Measurements from ENCODE around the gene ITSN1.

The ITSN1 gene

DNA sequence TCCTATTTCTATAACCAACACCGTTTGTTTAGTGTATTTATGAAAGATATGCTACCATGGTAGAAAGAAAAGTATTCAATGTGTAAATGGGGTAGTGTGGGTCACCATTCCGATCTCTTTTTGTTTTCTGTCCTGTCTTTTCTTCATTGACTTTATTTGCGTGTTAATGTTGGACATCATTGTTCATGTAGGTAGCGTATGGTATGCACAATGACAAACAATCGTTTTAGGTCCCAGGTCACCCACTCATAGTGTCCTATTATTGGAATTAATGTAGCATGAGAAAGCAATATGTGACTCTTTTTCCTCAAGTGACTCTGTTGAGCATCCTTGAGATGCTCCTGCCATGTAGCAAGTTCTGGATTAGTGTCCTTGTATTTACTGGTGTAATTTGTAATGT is 247.9 kb downstream of the ITSN1 start:
- peaks cover 13% of the 10 kb centered on the region for H3K27me3 ChIP-seq (ENCODE audit: control insufficient read depth, insufficient read depth, low read length)
- H3K9ac ChIP-seq (ENCODE audit: low read depth, low read length), result no peak overlapping the region
- H3K36me3 ChIP-seq (ENCODE audit: insufficient read depth, low read length), result no peaks in the 10 kb centered on the region
- peaks cover 10% of the 10 kb centered on the region for H3K4me1 ChIP-seq (ENCODE audit: control insufficient read depth, insufficient read depth, low read length)
- H3K4me3 ChIP-seq (ENCODE audit: low read length), result no peak overlapping the region
- no peaks in the 10 kb centered on the region for H3K9me3 ChIP-seq (replicated peaks; ENCODE audit: low read length)
- no peak overlapping the region for H3K4me2 ChIP-seq (ENCODE audit: low read length)

DNA sequence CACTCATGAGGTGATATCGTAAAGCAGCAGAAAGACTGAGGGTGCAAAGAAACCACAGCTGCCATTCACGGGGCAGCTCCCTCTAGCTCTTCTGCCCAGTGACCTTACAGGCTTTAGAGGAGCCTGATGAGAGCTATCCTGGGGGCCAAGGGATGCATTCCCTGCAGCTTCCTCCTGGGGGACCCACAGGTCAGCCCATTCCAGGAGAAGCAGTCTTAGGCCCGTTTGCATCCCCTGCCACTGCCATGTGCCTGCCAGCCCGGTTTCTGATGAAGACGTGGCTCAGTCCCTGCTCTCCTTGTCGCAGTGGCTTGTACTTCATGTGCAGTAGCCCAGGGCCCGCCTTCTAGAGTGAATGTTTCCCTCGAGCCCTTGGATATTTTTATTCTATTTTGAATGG is 250.6 kb downstream of the ITSN1 start:
- Histone ChIP-seq H3K4me1 (ENCODE audit: control insufficient read depth, insufficient read depth, low read length) (peaks cover 11% of the 10 kb centered on the region), H3K36me3 (ENCODE audit: insufficient read depth, low read length) (no peaks in the 10 kb centered on the region)

DNA sequence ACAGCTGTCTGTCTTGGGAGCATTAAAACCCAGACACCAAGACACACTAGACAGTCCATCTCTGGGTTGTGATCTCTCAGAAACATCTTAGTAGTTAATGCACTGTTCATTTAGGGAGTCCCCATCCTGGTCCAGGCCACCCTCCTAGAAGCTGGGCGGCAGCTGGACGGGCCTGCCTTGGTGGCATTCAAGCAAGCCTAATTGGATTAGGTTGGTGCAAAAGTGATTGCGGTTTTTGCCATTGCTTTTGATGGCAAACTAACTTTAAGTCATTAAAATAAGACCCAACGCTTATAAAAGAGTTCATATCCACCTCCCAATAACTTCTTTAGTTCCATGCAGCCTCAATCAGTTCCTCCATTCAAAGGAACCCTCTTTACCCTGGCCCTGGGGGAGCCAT is 251.6 kb downstream of the ITSN1 start:
- Histone ChIP-seq H3K27me3 (ENCODE audit: control insufficient read depth, insufficient read depth, low read length) (peaks cover 4% of the 10 kb centered on the region), H3K9me3 (replicated peaks; ENCODE audit: low read length) (no peaks in the 10 kb centered on the region), H3K9ac (ENCODE audit: low read depth, low read length) (no peak overlapping the region), H3K4me3 (ENCODE audit: low read length) (no peak overlapping the region), H3K36me3 (ENCODE audit: insufficient read depth, low read length) (no peaks in the 10 kb centered on the region), H3K4me1 (ENCODE audit: control insufficient read depth, insufficient read depth, low read length) (peaks cover 12% of the 10 kb centered on the region), H3K4me2 (ENCODE audit: low read length) (peak overlapping the region; percentile 85)

More for the DNA sequence above, 250.6 kb downstream of the ITSN1 start:
- H3K4me2 ChIP-seq (ENCODE audit: low read length), result no peak overlapping the region
- peaks cover 4% of the 10 kb centered on the region for H3K27me3 ChIP-seq (ENCODE audit: control insufficient read depth, insufficient read depth, low read length)
- H3K9ac ChIP-seq (ENCODE audit: low read depth, low read length), result no peak overlapping the region
- H3K4me3 ChIP-seq (ENCODE audit: low read length), result no peak overlapping the region
- H3K9me3 ChIP-seq (replicated peaks; ENCODE audit: low read length), result no peaks in the 10 kb centered on the region

DNA sequence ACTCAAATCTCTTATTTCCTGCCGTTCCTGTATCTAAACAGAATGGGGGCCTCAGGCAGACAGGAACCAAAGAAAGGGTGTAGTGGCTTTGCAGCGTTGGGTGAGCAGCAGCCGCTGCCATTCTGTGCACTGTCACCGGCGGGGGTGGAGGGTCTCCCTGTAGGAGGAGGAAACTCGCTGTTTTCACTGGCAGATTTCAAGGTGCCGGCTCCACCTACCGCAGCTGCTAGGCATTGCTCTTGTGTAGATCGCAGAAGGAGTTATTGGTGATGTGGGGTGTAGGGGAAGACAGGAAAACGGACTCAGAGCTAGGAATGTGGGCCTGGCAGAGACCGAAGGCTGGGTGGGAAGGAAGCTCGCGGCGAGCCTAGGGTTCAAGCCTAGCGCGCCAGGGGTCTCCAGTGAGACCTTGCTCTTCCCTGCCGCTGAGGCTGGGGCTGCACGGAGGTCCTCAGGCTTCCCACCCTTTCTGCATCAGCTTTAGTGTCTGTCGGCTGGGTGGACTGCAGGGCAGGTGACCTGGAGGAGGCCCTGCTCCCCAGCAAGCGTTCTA is 252.5 kb downstream of the ITSN1 start:
- Histone ChIP-seq H3K9me3 (replicated peaks; ENCODE audit: low read length) (no peaks in the 10 kb centered on the region), H3K4me1 (ENCODE audit: control insufficient read depth, insufficient read depth, low read length) (peaks cover 20% of the 10 kb centered on the region), H3K9ac (ENCODE audit: low read depth, low read length) (peak overlapping the region; percentile 67), H3K4me2 (ENCODE audit: low read length) (peak overlapping the region; percentile 85), H3K36me3 (ENCODE audit: insufficient read depth, low read length) (no peaks in the 10 kb centered on the region), H3K27me3 (ENCODE audit: control insufficient read depth, insufficient read depth, low read length) (peaks cover 4% of the 10 kb centered on the region), H3K4me3 (ENCODE audit: low read length) (peak overlapping the region; percentile 58)

DNA sequence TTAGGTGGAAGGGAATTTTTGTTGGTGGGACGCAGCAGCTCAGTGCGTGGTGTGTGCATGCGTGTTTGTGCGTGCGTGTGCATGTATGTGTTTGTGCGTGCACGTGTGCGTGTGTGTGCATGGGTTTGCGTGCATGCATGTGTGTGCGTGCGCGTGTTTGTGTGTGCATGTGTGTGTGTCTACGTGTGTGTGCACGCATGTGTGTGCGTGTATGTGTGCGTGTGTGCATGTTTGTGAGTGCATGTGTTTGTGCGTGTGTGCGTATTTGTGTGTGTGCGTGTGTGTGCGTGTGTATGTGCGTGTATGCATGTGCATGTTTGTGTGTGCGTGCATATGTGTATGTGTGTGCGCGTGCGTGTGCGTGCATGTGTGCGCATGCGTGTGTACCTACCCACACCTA is 253.1 kb downstream of the ITSN1 start:
- H3K9ac ChIP-seq (ENCODE audit: low read depth, low read length), result no peak overlapping the region
- H3K9me3 ChIP-seq (replicated peaks; ENCODE audit: low read length), result no peaks in the 10 kb centered on the region
- H3K4me2 ChIP-seq (ENCODE audit: low read length), result peak overlapping the region; percentile 85
- peaks cover 4% of the 10 kb centered on the region for H3K27me3 ChIP-seq (ENCODE audit: control insufficient read depth, insufficient read depth, low read length)
- H3K36me3 ChIP-seq (ENCODE audit: insufficient read depth, low read length), result no peaks in the 10 kb centered on the region
- peak overlapping the region; percentile 58 for H3K4me3 ChIP-seq (ENCODE audit: low read length)
- H3K4me1 ChIP-seq (ENCODE audit: control insufficient read depth, insufficient read depth, low read length), result peaks cover 22% of the 10 kb centered on the region

DNA sequence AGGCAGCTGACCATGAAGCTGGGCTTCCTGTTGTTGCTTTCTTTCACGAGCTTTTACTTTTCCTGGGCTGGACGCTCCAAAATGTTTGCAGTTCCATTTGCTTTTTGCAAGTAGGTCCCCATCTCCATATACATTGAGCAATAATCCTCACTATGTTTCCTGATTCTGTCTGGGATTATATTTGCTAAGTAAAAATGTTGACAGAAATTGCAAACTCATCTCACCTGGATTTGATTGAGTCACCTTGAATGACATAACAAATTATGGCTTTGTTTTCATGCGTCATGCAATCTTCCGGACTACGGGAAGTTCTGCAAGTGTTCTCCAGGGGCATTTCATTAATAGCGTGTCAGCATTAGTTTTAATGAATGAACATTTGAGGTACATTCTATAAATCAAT is 254.4 kb downstream of the ITSN1 start:
- Histone ChIP-seq H3K4me2 (ENCODE audit: low read length) (no peak overlapping the region), H3K36me3 (ENCODE audit: insufficient read depth, low read length) (peaks cover 6% of the 10 kb centered on the region), H3K4me1 (ENCODE audit: control insufficient read depth, insufficient read depth, low read length) (peaks cover 22% of the 10 kb centered on the region), H3K9me3 (replicated peaks; ENCODE audit: low read length) (no peaks in the 10 kb centered on the region), H3K9ac (ENCODE audit: low read depth, low read length) (no peak overlapping the region), H3K27me3 (ENCODE audit: control insufficient read depth, insufficient read depth, low read length) (no peaks in the 10 kb centered on the region), H3K4me3 (ENCODE audit: low read length) (no peak overlapping the region)

DNA sequence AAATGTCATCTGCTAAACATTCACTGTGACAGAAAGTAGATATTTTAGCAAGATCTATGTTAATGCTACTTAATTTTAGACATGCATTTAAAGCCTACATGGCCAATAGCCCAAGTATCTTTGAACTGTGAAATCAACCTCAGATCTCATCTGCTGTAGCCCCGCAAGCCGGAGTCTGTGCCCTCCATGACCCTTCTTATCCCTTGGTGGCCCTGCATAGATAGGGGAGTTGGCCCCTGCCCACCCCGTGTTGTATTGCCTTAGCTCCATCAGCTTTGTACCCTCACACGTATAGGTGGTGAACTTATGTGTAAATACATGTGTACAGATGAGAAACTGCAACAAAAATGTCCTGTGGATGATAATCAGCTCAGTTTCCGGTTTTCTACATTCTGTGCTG is 254.8 kb downstream of the ITSN1 start:
- H3K4me3 ChIP-seq (ENCODE audit: low read length), result no peak overlapping the region
- H3K4me2 ChIP-seq (ENCODE audit: low read length), result no peak overlapping the region
- peaks cover 22% of the 10 kb centered on the region for H3K4me1 ChIP-seq (ENCODE audit: control insufficient read depth, insufficient read depth, low read length)
- no peaks in the 10 kb centered on the region for H3K27me3 ChIP-seq (ENCODE audit: control insufficient read depth, insufficient read depth, low read length)
- H3K36me3 ChIP-seq (ENCODE audit: insufficient read depth, low read length), result peaks cover 10% of the 10 kb centered on the region
- no peak overlapping the region for H3K9ac ChIP-seq (ENCODE audit: low read depth, low read length)
- H3K9me3 ChIP-seq (replicated peaks; ENCODE audit: low read length), result no peaks in the 10 kb centered on the region

DNA sequence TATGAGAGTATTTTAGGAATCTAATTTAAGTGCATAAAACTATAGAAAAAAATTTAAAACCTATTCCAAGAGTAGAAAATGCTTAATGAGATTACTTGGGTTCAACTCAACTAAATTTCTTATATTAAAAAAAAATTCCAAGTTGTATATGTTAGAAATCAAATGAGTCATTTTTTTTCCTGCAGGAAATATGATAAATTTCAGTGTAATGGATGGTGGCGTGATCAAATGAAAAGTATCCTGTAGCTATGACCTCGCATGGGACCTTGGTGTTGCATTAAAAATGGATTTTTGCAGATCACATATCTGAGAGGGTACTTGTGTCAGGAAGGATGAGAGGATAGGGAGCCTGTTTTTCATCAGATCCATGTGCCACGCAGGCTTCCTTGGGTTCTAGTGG is 255.4 kb downstream of the ITSN1 start:
- Histone ChIP-seq H3K4me2 (ENCODE audit: low read length) (no peak overlapping the region), H3K4me1 (ENCODE audit: control insufficient read depth, insufficient read depth, low read length) (peaks cover 22% of the 10 kb centered on the region), H3K27me3 (ENCODE audit: control insufficient read depth, insufficient read depth, low read length) (no peaks in the 10 kb centered on the region), H3K9ac (ENCODE audit: low read depth, low read length) (no peak overlapping the region), H3K9me3 (replicated peaks; ENCODE audit: low read length) (no peaks in the 10 kb centered on the region), H3K4me3 (ENCODE audit: low read length) (no peak overlapping the region), H3K36me3 (ENCODE audit: insufficient read depth, low read length) (peaks cover 17% of the 10 kb centered on the region)

DNA sequence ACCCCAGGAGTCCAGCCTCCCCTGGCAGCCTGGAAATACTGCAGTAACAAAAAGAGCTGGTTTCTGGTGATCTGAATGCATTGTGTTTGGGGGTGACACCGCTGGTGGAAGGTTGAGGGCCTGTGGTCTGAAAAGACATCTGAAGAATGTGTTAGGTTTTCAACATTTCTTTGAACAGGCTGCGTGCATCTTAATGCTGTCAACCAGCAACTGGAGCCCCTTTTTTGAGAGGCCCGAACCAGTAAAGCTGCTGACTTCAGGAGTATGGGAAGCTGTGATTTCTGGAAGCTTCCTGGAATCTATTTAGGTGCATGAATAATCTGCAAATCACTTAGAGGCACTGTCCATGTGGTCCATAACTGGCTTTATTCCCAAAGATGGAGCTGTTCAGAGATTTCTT is 256.3 kb downstream of the ITSN1 start:
- Histone ChIP-seq H3K4me3 (ENCODE audit: low read length) (no peak overlapping the region), H3K4me1 (ENCODE audit: control insufficient read depth, insufficient read depth, low read length) (peaks cover 22% of the 10 kb centered on the region), H3K9me3 (replicated peaks; ENCODE audit: low read length) (no peaks in the 10 kb centered on the region), H3K27me3 (ENCODE audit: control insufficient read depth, insufficient read depth, low read length) (no peaks in the 10 kb centered on the region), H3K9ac (ENCODE audit: low read depth, low read length) (no peak overlapping the region), H3K4me2 (ENCODE audit: low read length) (no peak overlapping the region), H3K36me3 (ENCODE audit: insufficient read depth, low read length) (peaks cover 25% of the 10 kb centered on the region)

DNA sequence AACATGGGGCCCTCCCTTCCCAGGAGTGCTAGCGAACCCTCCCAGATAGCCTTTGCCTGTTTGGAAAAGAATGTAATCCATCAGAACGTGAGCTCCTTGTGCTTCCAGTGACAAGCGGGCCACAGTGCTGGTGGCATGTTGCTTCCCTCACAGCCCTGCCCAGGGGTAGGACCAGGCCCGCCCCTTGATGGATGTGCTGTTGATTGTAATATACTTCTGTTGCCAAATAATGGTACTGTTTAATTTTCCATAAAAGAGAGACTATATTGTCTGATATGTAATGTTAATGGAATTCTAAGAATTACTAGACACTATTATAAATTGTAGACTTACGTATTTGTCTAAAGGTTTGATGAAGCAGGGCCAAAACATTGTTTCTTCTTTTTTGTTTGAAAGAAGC is 256.9 kb downstream of the ITSN1 start:
- peaks cover 30% of the 10 kb centered on the region for H3K36me3 ChIP-seq (ENCODE audit: insufficient read depth, low read length)
- no peak overlapping the region for H3K4me3 ChIP-seq (ENCODE audit: low read length)
- H3K4me1 ChIP-seq (ENCODE audit: control insufficient read depth, insufficient read depth, low read length), result peaks cover 21% of the 10 kb centered on the region
- no peaks in the 10 kb centered on the region for H3K27me3 ChIP-seq (ENCODE audit: control insufficient read depth, insufficient read depth, low read length)
- no peak overlapping the region for H3K4me2 ChIP-seq (ENCODE audit: low read length)
- H3K9me3 ChIP-seq (replicated peaks; ENCODE audit: low read length), result no peaks in the 10 kb centered on the region
- H3K9ac ChIP-seq (ENCODE audit: low read depth, low read length), result no peak overlapping the region

DNA sequence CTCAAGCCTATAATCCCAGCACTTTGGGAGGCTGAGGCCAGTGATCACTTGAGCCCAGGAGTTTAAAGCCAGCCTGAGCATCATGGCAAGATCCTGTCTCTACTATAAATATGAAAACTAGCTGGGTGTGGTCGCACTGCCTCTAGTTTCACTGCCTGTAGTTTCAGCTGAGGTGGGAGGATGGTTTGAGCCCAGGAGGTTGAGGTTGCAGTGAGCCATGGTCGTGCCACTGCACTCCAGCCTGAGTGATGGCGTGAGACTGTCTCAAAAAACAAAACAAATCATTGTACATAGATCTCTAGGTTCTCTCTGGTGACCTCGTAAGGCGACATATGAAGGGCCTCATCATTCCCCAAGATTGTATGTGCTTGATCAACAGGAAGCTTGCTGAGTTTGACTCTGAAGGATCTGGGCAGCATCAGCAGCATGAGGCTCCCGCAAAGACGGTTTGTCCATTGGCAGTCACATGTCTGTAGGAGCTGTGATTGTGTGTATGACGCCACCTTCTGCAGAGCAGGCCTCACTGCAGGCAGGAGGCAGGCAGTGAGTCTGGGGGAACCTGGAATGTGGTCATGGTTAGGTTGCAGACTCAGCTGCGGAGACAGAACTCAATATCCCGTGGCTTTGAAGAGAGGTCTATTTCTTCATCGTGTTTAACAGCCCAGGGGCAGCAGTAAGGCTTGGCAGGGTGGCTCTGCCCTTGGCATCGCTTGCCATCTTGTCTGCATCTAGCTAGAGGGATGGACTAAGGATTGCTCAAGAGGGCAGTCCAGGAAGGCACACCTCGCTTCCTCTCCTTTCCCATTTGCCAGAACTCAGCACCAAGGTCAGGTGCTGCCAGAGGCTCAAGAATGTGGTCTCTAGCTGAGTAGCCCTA is 259.3 kb downstream of the ITSN1 start:
- Histone ChIP-seq H3K4me2 (ENCODE audit: low read length) (no peak overlapping the region), H3K36me3 (ENCODE audit: insufficient read depth, low read length) (peaks cover 47% of the 10 kb centered on the region), H3K27me3 (ENCODE audit: control insufficient read depth, insufficient read depth, low read length) (no peaks in the 10 kb centered on the region), H3K4me3 (ENCODE audit: low read length) (no peak overlapping the region), H3K9ac (ENCODE audit: low read depth, low read length) (no peak overlapping the region), H3K9me3 (replicated peaks; ENCODE audit: low read length) (no peaks in the 10 kb centered on the region), H3K4me1 (ENCODE audit: control insufficient read depth, insufficient read depth, low read length) (peaks cover 12% of the 10 kb centered on the region)

DNA sequence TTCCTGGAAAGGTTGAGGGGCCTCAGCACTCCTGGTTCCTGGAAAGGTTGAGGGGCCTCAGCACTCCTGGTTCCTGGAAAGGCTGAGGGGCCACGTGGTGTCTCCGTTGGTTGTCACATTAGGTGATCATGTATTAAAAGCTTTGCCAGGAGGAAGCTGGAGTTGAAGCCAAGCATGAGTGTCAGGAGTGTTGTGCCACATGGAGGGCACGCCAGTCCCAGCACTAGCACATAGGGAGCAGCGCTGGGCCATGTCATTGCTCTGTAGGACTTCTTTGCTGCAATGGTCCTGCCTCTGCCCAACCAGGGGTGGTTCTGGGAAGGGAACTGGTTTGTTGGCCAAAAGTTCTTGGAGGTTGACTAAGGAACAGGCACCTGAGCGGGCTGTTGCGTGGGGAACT is 260.0 kb downstream of the ITSN1 start:
- H3K9me3 ChIP-seq (replicated peaks; ENCODE audit: low read length), result no peaks in the 10 kb centered on the region
- no peaks in the 10 kb centered on the region for H3K27me3 ChIP-seq (ENCODE audit: control insufficient read depth, insufficient read depth, low read length)
- peaks cover 53% of the 10 kb centered on the region for H3K36me3 ChIP-seq (ENCODE audit: insufficient read depth, low read length)
- no peak overlapping the region for H3K4me2 ChIP-seq (ENCODE audit: low read length)
- no peak overlapping the region for H3K4me3 ChIP-seq (ENCODE audit: low read length)
- H3K9ac ChIP-seq (ENCODE audit: low read depth, low read length), result no peak overlapping the region
- peaks cover 12% of the 10 kb centered on the region for H3K4me1 ChIP-seq (ENCODE audit: control insufficient read depth, insufficient read depth, low read length)

Measured in skeletal muscle satellite cell (primary cell).